Measurements from ENCODE around the gene ARID1B. TPM values are rescaled to one million over a fixed set of nuclear protein-coding genes. Genes with fewer than 3 reads are reported as not detected.

The ARID1B gene
- total RNA-seq, 1 experiment from 2014 or later, result 35.6 TPM

DNA sequence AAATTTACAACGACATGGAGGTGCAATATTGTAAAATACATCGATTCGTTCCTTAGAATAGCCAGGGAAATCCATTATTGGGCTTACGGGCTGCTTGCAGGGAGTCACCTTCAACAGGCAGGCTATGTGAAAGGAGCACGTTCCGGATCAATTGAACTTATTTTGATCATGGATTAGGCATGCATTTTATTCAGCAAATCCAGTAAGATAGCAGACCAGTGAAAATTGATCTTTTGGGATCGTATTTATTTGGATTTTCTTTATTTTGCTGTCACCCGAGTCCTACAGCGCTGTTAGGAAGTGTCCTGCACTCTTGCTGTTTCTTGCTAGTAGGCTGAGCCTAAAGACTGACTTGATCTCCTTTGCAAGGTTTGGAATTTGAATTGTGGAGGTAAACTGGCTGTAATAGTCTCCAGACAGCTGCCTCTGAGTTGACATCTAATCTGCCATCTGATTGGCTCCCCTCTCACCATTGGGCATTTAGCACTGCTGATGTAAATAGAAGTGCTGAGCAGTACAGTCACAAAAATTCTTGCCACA lies 3.0 kb downstream of the ARID1B start:
- peak overlapping the region; percentile 84 for H3K9ac ChIP-seq (ENCODE audit: low read length)
- no peaks in the 10 kb centered on the region for H3K36me3 ChIP-seq (ENCODE audit: control insufficient read depth in 1 of 2, insufficient read depth in 2 of 2, low read length in 2 of 2)
- peaks cover 5% of the 10 kb centered on the region; the same call in 1 of the 2 replicates for H4K20me1 ChIP-seq (ENCODE audit: insufficient read depth)
- TSS peak; percentile 41 for BruUV-seq (replicated peaks)
- no peaks in the 10 kb centered on the region for H3K9me2 ChIP-seq (ENCODE audit: insufficient read depth)
- ChIA-PET RAD21 (ENCODE audit: low non-redundant PET in 1 of 2, low total read pairs in 2 of 2, uncharacterized antibody in 2 of 2, unreplicated experiment in 2 of 2) (no interaction called here), CTCF (no interaction called here), POLR2A (interaction anchor here (1.1 kb wide), 1 partner anchor 77 kb away, joined by 3 read pairs; no protein-coding TSS in a partner anchor)
- H3K9me3 ChIP-seq (ENCODE audit: control insufficient read depth in 1 of 2, insufficient read depth in 1 of 2, low read depth in 1 of 2, low read length in 2 of 2), result no peaks in the 10 kb centered on the region
- peak; percentile 70 for DNase-seq (ENCODE audit: low read depth, low spot score)
- H3K4me1 ChIP-seq (ENCODE audit: control insufficient read depth in 1 of 2, insufficient read depth in 2 of 2, low read length in 2 of 2), result peaks cover 21 to 32% of the 10 kb centered on the region in 2 experiments
- H3K27ac ChIP-seq (ENCODE audit: low read depth, low read length), result peak overlapping the region; percentile 95
- ATAC-seq, result peak; percentile 40
- intact Hi-C loops (cut with micrococcal nuclease), result loop anchor here (2.0 kb wide), 1 partner anchor 243 kb away; no protein-coding TSS in a partner anchor
- H3K79me2 ChIP-seq (ENCODE audit: insufficient read depth, low read length), result peaks cover 59% of the 10 kb centered on the region
- 0 out of 2 replicates have a peak, but pooled peaks have one; percentile 69 for TF ChIP-seq CBX3 (IDR thresholded peaks at IDR 0.05; ENCODE audit: low read depth)
- TF ChIP-seq EZH2phosphoT487 (IDR thresholded peaks at IDR 0.05; ENCODE audit: borderline replicate concordance), result no peak
- TF ChIP-seq CTCF (IDR thresholded peaks at IDR 0.05 in 2 of 3, conservative IDR thresholded peaks at IDR 0.05 in 1 of 3; ENCODE audit: borderline replicate concordance in 1 of 3, insufficient read depth in 1 of 3, low read depth in 2 of 3, low read length in 2 of 3), result no peak
- TF ChIP-seq CEBPB (IDR thresholded peaks at IDR 0.05; ENCODE audit: low read depth), result no peak
- TF ChIP-seq EZH2 (IDR thresholded peaks at IDR 0.05), result no peak
- TF ChIP-seq EGR1 (IDR thresholded peaks at IDR 0.05; ENCODE audit: low read depth), result no peak
- TF ChIP-seq ZFX (IDR thresholded peaks at IDR 0.05), result no peak
- peak; percentile 43 for TF ChIP-seq SP1 (IDR thresholded peaks at IDR 0.05; ENCODE audit: low read depth)
- TF ChIP-seq RAD21 (IDR thresholded peaks at IDR 0.05; ENCODE audit: low read depth), result no peak
- TF ChIP-seq MAX (IDR thresholded peaks at IDR 0.05), result peak; percentile 64; the same call in 1 of the 2 replicates
- TF ChIP-seq POLR2AphosphoS5 (IDR thresholded peaks at IDR 0.05; ENCODE audit: low read depth, low read length), result peak; percentile 85
- TF ChIP-seq ELF1 (IDR thresholded peaks at IDR 0.05; ENCODE audit: borderline replicate concordance, low read depth), result no peak
- TF ChIP-seq POLR2A (IDR thresholded peaks at IDR 0.05; ENCODE audit: borderline replicate concordance, extremely low read depth, insufficient read depth, insufficient read length), result peak; percentile 59
- peak; percentile 87 for TF ChIP-seq SIN3A (IDR thresholded peaks at IDR 0.05; ENCODE audit: low read depth)
- TF ChIP-seq TCF7L2 (IDR thresholded peaks at IDR 0.05; ENCODE audit: borderline replicate concordance, extremely low read depth, insufficient read depth, insufficient read length), result no peak
- TF ChIP-seq JUND (IDR thresholded peaks at IDR 0.05), result no peak
- TF ChIP-seq ZNF274 (IDR thresholded peaks at IDR 0.05; ENCODE audit: low read depth, low read length), result no peak
- no peak for TF ChIP-seq SRF (IDR thresholded peaks at IDR 0.05; ENCODE audit: low read depth)
- TF ChIP-seq ZBTB33 (IDR thresholded peaks at IDR 0.05; ENCODE audit: extremely low read depth, insufficient replicate concordance, low read length), result no peak
- TF ChIP-seq REST (IDR thresholded peaks at IDR 0.05; ENCODE audit: low read depth), result no peak
- H3K4me3 ChIP-seq (replicated peaks in 1 of 2; ENCODE audit: low read depth in 1 of 2, low read length in 2 of 2), result peak overlapping the region; percentile 70 to 77
- peak overlapping the region; percentile 97 for H3K4me2 ChIP-seq (ENCODE audit: low read length)
- H2AFZ ChIP-seq (ENCODE audit: low read depth, low read length, poor library complexity, severe bottlenecking), result no peak overlapping the region
- H3K27me3 ChIP-seq (ENCODE audit: insufficient read depth, low read length), result no peaks in the 10 kb centered on the region
